GM23338 (cell line): ENCODE measurements around the gene TMEM63B. TPM values are rescaled to one million over a fixed set of nuclear protein-coding genes. Genes with fewer than 3 reads are reported as not detected.
"Not testable (repeated sequence)": the region's sequence is repeated elsewhere in the genome, so short reads cannot be mapped to it uniquely, and the experiment has no call there.

ENCODE experiments used
- ATAC-seq: fragments of 200-7000 bp; cut with Tn5 transposase; 3 replicates; pipeline ENCODE4 v1.9.1; 2020
- DNase-seq: peaks from one replicate; pipeline ENCODE4 v3.0.0-alpha.2; 2015; ENCODE audit warnings: low spot score
- H2AFZ ChIP-seq: fragments of 200-600 bp; sonication (generic); 2 replicates; pipeline ENCODE4 v1.8.0; 2016; ENCODE audit warnings: antibody characterized with exemption, mild to moderate bottlenecking, moderate library complexity
- H3F3A ChIP-seq: fragments of 200-600 bp; sonication (generic); replicated peaks from 2 replicates; pipeline ENCODE4 v1.8.0; 2017; ENCODE audit warnings: antibody characterized with exemption, mixed run types, low read depth
- H3K27ac ChIP-seq: fragments of 200-600 bp; sonication (generic); 2 replicates; pipeline ENCODE4 v1.6.1; 2016; ENCODE audit warnings: low read depth
- H3K27me3 ChIP-seq: fragments of 200-600 bp; sonication (generic); 2 replicates; pipeline ENCODE4 v1.8.0; 2016; ENCODE audit warnings: mild to moderate bottlenecking, mixed run types, moderate library complexity; ENCODE audit not compliant: insufficient read depth
- H3K36me3 ChIP-seq: fragments of 200-600 bp; sonication (generic); 2 replicates; pipeline ENCODE4 v1.8.0; 2016; ENCODE audit warnings: mild to moderate bottlenecking; ENCODE audit not compliant: insufficient read depth
- H3K4me1 ChIP-seq: fragments of 200-600 bp; sonication (generic); 2 replicates; pipeline ENCODE4 v1.8.0; 2016; ENCODE audit warnings: mild to moderate bottlenecking, moderate library complexity; ENCODE audit not compliant: insufficient read depth
- H3K4me2 ChIP-seq: fragments of 200-600 bp; sonication (generic); 2 replicates; pipeline ENCODE4 v1.7.1; 2017; ENCODE audit warnings: mixed run types
- H3K4me3 ChIP-seq: fragments of 200-600 bp; sonication (generic); 2 replicates; pipeline ENCODE4 v1.6.1; 2016; ENCODE audit warnings: mixed run types
- H3K79me2 ChIP-seq: fragments of 200-600 bp; sonication (generic); replicated peaks from 2 replicates; pipeline ENCODE4 v1.8.0; 2017; ENCODE audit warnings: mild to moderate bottlenecking; ENCODE audit not compliant: insufficient read depth
- H3K9me2 ChIP-seq: fragments of 200-600 bp; sonication (generic); 2 replicates; pipeline ENCODE4 v1.8.0; 2017; ENCODE audit not compliant: insufficient read depth
- H4K20me1 ChIP-seq: fragments of 200-600 bp; sonication (generic); replicated peaks from 2 replicates; pipeline ENCODE4 v1.8.0; 2017; ENCODE audit warnings: mild to moderate bottlenecking; ENCODE audit not compliant: insufficient read depth
- H3K27ac Mint-ChIP-seq: 2 replicates; pipeline ENCODE4 v1.8.0; 2020; ENCODE audit warnings: inconsistent platforms, mild to moderate bottlenecking, moderate library complexity, mixed read lengths
- H3K27me3 Mint-ChIP-seq: 3 replicates; pipeline ENCODE4 v1.8.0; 2022; ENCODE audit warnings: low read depth, mild to moderate bottlenecking, moderate library complexity, mixed read lengths, inconsistent platforms; ENCODE audit not compliant: insufficient read depth, poor library complexity
- H3K36me3 Mint-ChIP-seq: 3 replicates; pipeline ENCODE4 v1.8.0; 2021; ENCODE audit warnings: low read depth, mild to moderate bottlenecking, inconsistent platforms, moderate library complexity, mixed read lengths
- H3K4me1 Mint-ChIP-seq: 3 replicates; pipeline ENCODE4 v1.8.0; 2020; ENCODE audit warnings: mild to moderate bottlenecking, inconsistent platforms, mixed read lengths
- H3K4me3 Mint-ChIP-seq: 3 replicates; pipeline ENCODE4 v1.8.0; 2021; ENCODE audit warnings: moderate library complexity, mild to moderate bottlenecking, inconsistent platforms, mixed read lengths
- H3K9me3 Mint-ChIP-seq: 3 replicates; pipeline ENCODE4 v1.8.0; 2020; ENCODE audit warnings: moderate library complexity, mild to moderate bottlenecking, inconsistent platforms, mixed read lengths
- ETS1 ChIP-seq: IDR thresholded peaks from 2 replicates; pipeline ENCODE4 v1.6.1; 2016; ENCODE audit warnings: antibody characterized with exemption
- EZH2 ChIP-seq: fragments of 200-600 bp; sonication (generic); IDR thresholded peaks from one replicate; pipeline ENCODE4 v1.8.0; 2017; ENCODE audit warnings: antibody characterized with exemption, mild to moderate bottlenecking, low read depth; ENCODE audit not compliant: unreplicated experiment
- EZH2phosphoT487 ChIP-seq: fragments of 200-600 bp; sonication (generic); IDR thresholded peaks from one replicate; pipeline ENCODE4 v1.8.1; 2018; ENCODE audit warnings: antibody characterized with exemption; ENCODE audit not compliant: unreplicated experiment
- JUNB ChIP-seq: IDR thresholded peaks from one replicate; pipeline ENCODE4 v1.6.1; 2016; ENCODE audit warnings: antibody characterized with exemption; ENCODE audit not compliant: unreplicated experiment
- NANOG ChIP-seq: IDR thresholded peaks from 2 replicates; pipeline ENCODE4 v1.6.1; 2016; ENCODE audit warnings: antibody characterized with exemption, borderline replicate concordance
- POLR2AphosphoS5 ChIP-seq: IDR thresholded peaks from 2 replicates; pipeline ENCODE4 v1.6.1; 2016; ENCODE audit warnings: antibody characterized with exemption, low read depth
- REST ChIP-seq: IDR thresholded peaks from one replicate; pipeline ENCODE4 v1.6.1; 2018; ENCODE audit warnings: antibody characterized with exemption; ENCODE audit not compliant: unreplicated experiment
- STAT1 ChIP-seq: IDR thresholded peaks from one replicate; pipeline ENCODE4 v1.6.1; 2016; ENCODE audit warnings: antibody characterized with exemption; ENCODE audit not compliant: unreplicated experiment
- ZNF114 ChIP-seq: fragments of 250-450 bp; sonication (Bioruptor Pico); IDR thresholded peaks from 2 replicates; pipeline ENCODE4 v1.5.0; 2020; ENCODE audit warnings: mild to moderate bottlenecking, moderate library complexity
- ZNF331 ChIP-seq: fragments of 250-450 bp; sonication (Bioruptor Pico); IDR thresholded peaks from 2 replicates; pipeline ENCODE4 v1.5.0; 2020; ENCODE audit warnings: low read depth, mild to moderate bottlenecking, moderate library complexity
- polyA plus RNA-seq: library from polyadenylated mRNA; unstranded; fragments of >200 nt; fragmentation: Nextera tagmentation; extraction: Ambion mirVana; gene quantifications from 2 replicates; pipeline ENCODE4 v1.2.1, GENCODE V29; 2016
- total RNA-seq: library from RNA; depleted of rRNA; stranded (reverse); fragments of >200 nt; shearing (Covaris generic); gene quantifications from 2 replicates; pipeline ENCODE4 v1.2.3, GENCODE V29; 2014

TMEM63B gene
- total and polyA plus RNA-seq, 2 experiments from 2014 or later = 10.1 to 36.0 TPM

DNA sequence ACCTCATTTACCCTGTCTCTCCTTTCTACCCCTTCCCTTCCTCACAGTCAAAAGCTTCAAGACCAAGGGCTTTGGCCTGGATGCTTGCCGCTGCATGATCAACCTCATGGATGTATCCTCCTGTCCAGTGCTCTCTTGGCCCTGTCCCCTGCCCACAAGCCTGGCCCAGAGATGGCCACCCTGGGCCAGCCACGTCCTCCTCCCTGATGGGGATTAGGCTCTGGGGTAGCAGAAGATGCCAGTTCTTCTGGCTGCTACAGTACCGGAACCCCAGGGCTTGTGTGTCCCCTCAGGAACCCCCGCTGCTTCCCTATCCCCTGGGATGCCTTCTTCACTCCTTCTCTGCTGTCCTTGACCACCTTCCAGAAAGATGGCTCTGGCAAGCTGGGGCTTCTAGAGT is 53.5 kb downstream of the TMEM63B start:
- no peak for DNase-seq
- H3K27me3 ChIP-seq = no peaks in the 10 kb centered on the region
- no peaks in the 10 kb centered on the region for H3K9me3 Mint-ChIP-seq
- H2AFZ ChIP-seq = no peak overlapping the region
- no peaks in the 10 kb centered on the region; the same call in 2 of the 3 replicates for H3K36me3 Mint-ChIP-seq
- no peaks in the 10 kb centered on the region for H3K36me3 ChIP-seq
- H3K4me1 ChIP-seq = peaks cover 6% of the 10 kb centered on the region
- no peak for ATAC-seq
- no peaks in the 10 kb centered on the region for H3K9me2 ChIP-seq
- no peaks in the 10 kb centered on the region for H3K79me2 ChIP-seq
- H3K27ac ChIP-seq = no peak overlapping the region
- no peaks in the 10 kb centered on the region for H4K20me1 ChIP-seq
- H3K4me3 ChIP-seq = no peak overlapping the region
- H3K4me2 ChIP-seq = no peak overlapping the region
- no peak overlapping the region for H3K4me3 Mint-ChIP-seq
- H3K27ac Mint-ChIP-seq = no peak overlapping the region
- peaks cover 31% of the 10 kb centered on the region for H3K4me1 Mint-ChIP-seq
- no peak for TF ChIP-seq ZNF331
- TF ChIP-seq JUNB = no peak
- TF ChIP-seq ETS1 = no peak
- TF ChIP-seq STAT1 = no peak
- TF ChIP-seq NANOG = no peak
- TF ChIP-seq ZNF114 (CRISPR knock-in tag) = no peak
- no peak for TF ChIP-seq EZH2
- TF ChIP-seq POLR2AphosphoS5 = no peak
- TF ChIP-seq REST = no peak
- TF ChIP-seq EZH2phosphoT487 = no peak
- H3F3A ChIP-seq = 0 out of 2 replicates have a peak, but pooled peaks cover under 1% of the 10 kb centered on the region
- H3K27me3 Mint-ChIP-seq = peaks cover 22% of the 10 kb centered on the region

DNA sequence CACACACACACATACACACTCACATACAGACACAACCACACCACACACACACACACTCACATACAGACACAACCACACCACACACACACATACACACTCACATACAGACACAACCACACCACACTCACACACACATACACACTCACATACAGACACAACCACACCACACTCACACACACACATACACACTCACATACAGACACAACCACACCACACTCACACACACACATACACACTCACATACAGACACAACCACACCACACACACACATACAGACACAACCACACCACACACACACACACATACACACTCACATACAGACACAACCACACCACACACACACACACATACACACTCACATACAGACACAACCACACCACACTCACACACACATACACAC is 54.4 kb downstream of the TMEM63B start:
- peaks cover 21% of the 10 kb centered on the region for H3K27me3 Mint-ChIP-seq
- not testable (repeated sequence) for H2AFZ ChIP-seq, H3K27ac Mint-ChIP-seq, H3K36me3 ChIP-seq, H4K20me1 ChIP-seq, H3K36me3 Mint-ChIP-seq, DNase-seq, H3K9me2 ChIP-seq, ATAC-seq, H3K9me3 Mint-ChIP-seq, H3K4me3 Mint-ChIP-seq, H3F3A ChIP-seq, H3K4me3 ChIP-seq, H3K27me3 ChIP-seq, H3K4me2 ChIP-seq, H3K79me2 ChIP-seq, H3K27ac ChIP-seq
- peaks cover 12% of the 10 kb centered on the region for H3K4me1 ChIP-seq
- peaks cover 31% of the 10 kb centered on the region for H3K4me1 Mint-ChIP-seq
